Trophoblast cell (in vitro differentiated cells and primary cell): ENCODE data around the gene HLA-DRB1.
"Not testable (repeated sequence)": the region's sequence is repeated elsewhere in the genome, so short reads cannot be mapped to it uniquely, and the experiment has no call there.

Experiments used
- DNase-seq, 2 donors: peaks; one replicate each; pipeline ENCODE4 v3.0.0-alpha.2; 2016
- H2AFZ ChIP-seq: 2 replicates; pipeline ENCODE4 v1.6.1; 2013; ENCODE audit warnings: low read length, moderate library complexity, mild to moderate bottlenecking; ENCODE audit not compliant: insufficient read depth, poor library complexity
- H2AK5ac ChIP-seq: 2 replicates; pipeline ENCODE4 v1.6.1; 2013; ENCODE audit warnings: mild to moderate bottlenecking, low read length
- H2BK120ac ChIP-seq: 2 replicates; pipeline ENCODE4 v1.6.1; 2013; ENCODE audit warnings: low read length, mild to moderate bottlenecking, moderate library complexity; ENCODE audit not compliant: insufficient read depth, poor library complexity
- H2BK12ac ChIP-seq: 2 replicates; pipeline ENCODE4 v1.6.1; 2013; ENCODE audit warnings: mild to moderate bottlenecking, low read length, moderate library complexity
- H2BK5ac ChIP-seq: 2 replicates; pipeline ENCODE4 v1.6.1; 2013; ENCODE audit warnings: low read length, low read depth, moderate library complexity, mild to moderate bottlenecking; ENCODE audit not compliant: poor library complexity
- H3K14ac ChIP-seq: 2 replicates; pipeline ENCODE4 v1.6.1; 2013; ENCODE audit warnings: mild to moderate bottlenecking, low read length
- H3K18ac ChIP-seq: 2 replicates; pipeline ENCODE4 v1.6.1; 2013; ENCODE audit warnings: mild to moderate bottlenecking, low read length
- H3K23ac ChIP-seq: 2 replicates; pipeline ENCODE4 v1.6.1; 2013; ENCODE audit warnings: low read length
- H3K27ac ChIP-seq: 2 replicates; pipeline ENCODE4 v1.5.1; 2013; ENCODE audit warnings: low read depth, mild to moderate bottlenecking, inconsistent platforms, low read length, moderate library complexity
- H3K27me3 ChIP-seq: 2 replicates; pipeline ENCODE4 v1.6.1; 2013; ENCODE audit warnings: inconsistent platforms, mild to moderate bottlenecking, low read length, moderate library complexity; ENCODE audit not compliant: insufficient read depth
- H3K36me3 ChIP-seq, 2 experiments: 1 replicate in 1 of 2; 2 replicates in 1 of 2; pipeline ENCODE4 v1.6.1; 2013; ENCODE audit warnings: low read length in 2 of 2, mild to moderate bottlenecking in 2 of 2, moderate library complexity in 1 of 2; ENCODE audit not compliant: insufficient read depth in 2 of 2, control insufficient read depth in 1 of 2
- H3K4ac ChIP-seq: 2 replicates; pipeline ENCODE4 v1.6.1; 2013; ENCODE audit warnings: low read depth, mild to moderate bottlenecking, low read length, moderate library complexity
- H3K4me1 ChIP-seq, 2 experiments: 1 replicate in 1 of 2; 2 replicates in 1 of 2; pipeline ENCODE4 v1.6.1; 2013; ENCODE audit warnings: low read length in 2 of 2, mild to moderate bottlenecking in 2 of 2, moderate library complexity in 1 of 2; ENCODE audit not compliant: insufficient read depth in 2 of 2, control insufficient read depth in 1 of 2
- H3K4me2 ChIP-seq: 2 replicates; pipeline ENCODE4 v1.6.1; 2013; ENCODE audit warnings: inconsistent platforms, mild to moderate bottlenecking, low read length, moderate library complexity
- H3K4me3 ChIP-seq: 2 replicates; pipeline ENCODE4 v1.5.1; 2013; ENCODE audit warnings: mild to moderate bottlenecking, low read depth, low read length, inconsistent platforms
- H3K79me1 ChIP-seq: one replicate; pipeline ENCODE4 v1.6.1; 2013; ENCODE audit warnings: low read length
- H3K79me2 ChIP-seq: 2 replicates; pipeline ENCODE4 v1.6.1; 2013; ENCODE audit warnings: low read length, mild to moderate bottlenecking; ENCODE audit not compliant: control insufficient read depth, insufficient read depth, poor library complexity
- H3K9ac ChIP-seq: 2 replicates; pipeline ENCODE4 v1.6.1; 2013; ENCODE audit warnings: mild to moderate bottlenecking, low read length
- H3K9me3 ChIP-seq: 2 replicates; pipeline ENCODE4 v1.6.1; 2013; ENCODE audit warnings: low read depth, mild to moderate bottlenecking, control low read depth, inconsistent platforms, low read length; ENCODE audit not compliant: insufficient read depth
- H4K12ac ChIP-seq: 2 replicates; pipeline ENCODE4 v1.6.1; 2013; ENCODE audit warnings: low read depth, mild to moderate bottlenecking, low read length, moderate library complexity
- H4K8ac ChIP-seq: 2 replicates; pipeline ENCODE4 v1.6.1; 2013; ENCODE audit warnings: low read depth, mild to moderate bottlenecking, low read length, moderate library complexity
- H4K91ac ChIP-seq: one replicate; pipeline ENCODE4 v1.6.1; 2013; ENCODE audit warnings: low read depth, mild to moderate bottlenecking, low read length, moderate library complexity
- WGBS: extraction: QIAGEN DNeasy Blood & Tissue Kit; methylation state at CpG from one replicate; pipeline ENCODE4 v1.1.7; 2013; ENCODE audit warnings: missing lambda C conversion rate; ENCODE audit not compliant: insufficient read length, insufficient coverage; ENCODE audit errors: extremely low coverage; 5-methylcytosine and 5-hydroxymethylcytosine counted together

HLA-DRB1 gene

DNA sequence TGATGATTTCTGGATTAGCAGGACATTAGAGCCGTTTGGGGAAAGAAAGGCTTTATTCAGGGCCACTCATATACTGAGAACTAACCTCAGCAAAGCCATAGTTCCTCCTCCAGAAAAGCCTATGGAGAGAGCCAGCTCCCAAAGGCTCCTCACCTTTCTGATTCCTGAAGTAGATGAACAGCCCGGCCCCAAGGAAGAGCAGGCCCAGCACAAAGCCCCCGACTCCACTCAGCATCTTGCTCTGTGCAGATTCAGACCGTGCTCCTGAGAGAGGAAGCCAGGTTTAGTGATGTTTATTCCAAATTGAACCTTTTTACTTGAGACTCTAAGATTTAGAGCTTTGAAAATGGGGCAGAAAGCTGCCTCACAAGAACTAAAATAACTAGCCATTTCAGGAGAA is 9.1 kb downstream of the HLA-DRB1 start:
- H3K27ac ChIP-seq, result no peak overlapping the region

DNA sequence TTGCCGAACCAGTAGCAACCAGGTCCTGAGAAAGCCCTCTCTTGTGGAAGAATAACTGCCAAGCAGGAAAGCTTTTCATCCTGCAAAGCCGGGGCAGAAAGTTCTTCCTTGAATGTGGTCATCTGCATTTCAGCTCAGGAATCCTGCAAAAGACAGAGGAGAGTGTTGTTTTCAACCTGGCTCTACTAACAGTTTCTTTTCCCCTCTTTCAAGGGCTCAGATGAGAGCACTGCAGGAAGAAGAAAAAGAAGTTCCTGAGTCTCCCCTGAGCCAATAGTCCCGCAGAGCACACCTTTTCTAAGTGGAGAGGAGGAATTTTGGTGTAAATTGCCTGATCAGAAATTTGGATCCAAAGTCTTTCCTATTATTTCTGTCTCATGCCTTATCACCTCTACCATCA is 10.7 kb downstream of the HLA-DRB1 start:
- no CpG with 5 or more reads among the region's 3 CpGs for WGBS
- H3K27ac ChIP-seq, result no peak overlapping the region
- H3K36me3 ChIP-seq, result no peaks in the 10 kb centered on the region
- no peak overlapping the region for H2BK120ac ChIP-seq
- H3K23ac ChIP-seq, result no peak overlapping the region
- H3K4me3 ChIP-seq, result no peak overlapping the region
- H3K14ac ChIP-seq, result no peak overlapping the region
- H2BK12ac ChIP-seq, result no peak overlapping the region
- no peak overlapping the region for H2BK5ac ChIP-seq
- no peak overlapping the region for H4K12ac ChIP-seq
- no peak overlapping the region for H2AFZ ChIP-seq
- no peak for DNase-seq
- no peak overlapping the region for H3K4ac ChIP-seq
- no peak overlapping the region for H4K8ac ChIP-seq
- no peaks in the 10 kb centered on the region for H3K9me3 ChIP-seq
- H3K4me1 ChIP-seq, result no peaks in the 10 kb centered on the region
- H3K4me2 ChIP-seq, result no peak overlapping the region
- H3K79me2 ChIP-seq, result no peaks in the 10 kb centered on the region
- no peak overlapping the region for H2AK5ac ChIP-seq
- H3K79me1 ChIP-seq, result no peaks in the 10 kb centered on the region
- no peak overlapping the region for H4K91ac ChIP-seq
- H3K9ac ChIP-seq, result no peak overlapping the region
- H3K27me3 ChIP-seq, result no peaks in the 10 kb centered on the region
- no peak overlapping the region for H3K18ac ChIP-seq

More for the DNA sequence above, 9.1 kb downstream of the HLA-DRB1 start:
- Histone ChIP-seq H3K36me3 (no peaks in the 10 kb centered on the region), H2AFZ (no peak overlapping the region), H3K9me3 (no peaks in the 10 kb centered on the region), H3K4me1 (peaks cover 0 to 1% of the 10 kb centered on the region in 2 experiments), H2BK120ac (no peak overlapping the region), H4K12ac (no peak overlapping the region), H3K23ac (no peak overlapping the region), H4K8ac (no peak overlapping the region), H3K27me3 (no peaks in the 10 kb centered on the region), H2AK5ac (no peak overlapping the region), H2BK12ac (no peak overlapping the region), H2BK5ac (no peak overlapping the region), H3K79me2 (no peaks in the 10 kb centered on the region), H3K18ac (no peak overlapping the region), H4K91ac (no peak overlapping the region), H3K79me1 (no peaks in the 10 kb centered on the region), H3K4me2 (no peak overlapping the region), H3K14ac (no peak overlapping the region), H3K4ac (no peak overlapping the region), H3K4me3 (no peak overlapping the region), H3K9ac (no peak overlapping the region)
- no CpG with 5 or more reads among the region's 4 CpGs for WGBS
- DNase-seq, result no peak

DNA sequence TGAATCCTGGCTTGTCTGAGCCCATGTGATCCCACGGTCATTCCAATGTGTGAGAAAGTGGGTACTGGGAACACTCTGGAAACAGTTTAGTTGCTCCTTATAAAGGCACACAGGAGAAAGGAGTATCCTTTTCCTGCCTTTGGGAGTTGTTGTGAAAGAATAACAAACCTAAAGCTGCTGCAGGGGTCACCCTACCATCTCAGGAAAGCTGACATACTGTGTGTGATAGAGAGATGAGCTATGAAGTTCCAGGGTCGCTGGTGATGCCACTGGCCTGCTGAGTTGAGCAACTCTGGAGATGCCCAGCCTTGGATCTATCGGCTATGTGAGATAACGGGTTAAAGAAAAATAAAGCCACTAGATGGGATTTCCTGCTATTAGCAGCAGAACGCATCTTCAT is 12.2 kb downstream of the HLA-DRB1 start:
- H3K79me2 ChIP-seq, H2AK5ac ChIP-seq, H3K14ac ChIP-seq, H4K91ac ChIP-seq, DNase-seq, H4K12ac ChIP-seq, H4K8ac ChIP-seq, H3K27me3 ChIP-seq, H3K18ac ChIP-seq, H3K9ac ChIP-seq, H3K4ac ChIP-seq, H3K27ac ChIP-seq, H3K4me2 ChIP-seq, H2BK12ac ChIP-seq, H2BK5ac ChIP-seq, H2AFZ ChIP-seq, H3K23ac ChIP-seq, H3K36me3 ChIP-seq, H3K79me1 ChIP-seq, H3K4me3 ChIP-seq, H3K9me3 ChIP-seq, H2BK120ac ChIP-seq, H3K4me1 ChIP-seq: not testable (repeated sequence)
- WGBS, result no CpG with 5 or more reads among the region's 5 CpGs

DNA sequence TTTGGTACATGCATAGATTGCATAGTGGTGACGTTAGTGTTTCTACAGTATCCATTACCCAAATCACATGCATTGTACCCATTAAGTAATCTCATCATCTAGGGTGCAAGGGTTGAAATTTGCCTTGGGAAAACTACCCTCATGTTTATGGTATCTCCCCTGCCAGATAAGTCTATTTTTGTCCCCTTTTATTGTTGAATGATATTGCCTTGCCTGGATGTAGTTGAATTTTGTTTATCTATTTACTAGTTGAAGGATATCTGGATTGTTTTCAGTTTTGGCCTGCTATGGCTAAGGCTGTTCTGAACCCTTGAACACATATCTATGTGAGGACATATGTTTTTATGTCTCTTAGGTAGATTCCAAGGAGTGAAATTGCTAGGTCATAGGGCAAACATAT is 13.4 kb downstream of the HLA-DRB1 start:
- no peaks in the 10 kb centered on the region for H3K36me3 ChIP-seq
- no peaks in the 10 kb centered on the region for H3K79me1 ChIP-seq
- H3K4me2 ChIP-seq, result no peak overlapping the region
- no CpG with 5 or more reads among the region's 1 CpG for WGBS
- no peak overlapping the region for H2BK12ac ChIP-seq
- no peaks in the 10 kb centered on the region for H3K27me3 ChIP-seq
- H3K4ac ChIP-seq, result no peak overlapping the region
- H3K18ac ChIP-seq, result no peak overlapping the region
- H4K8ac ChIP-seq, result no peak overlapping the region
- no peak for DNase-seq
- no peak overlapping the region for H3K27ac ChIP-seq
- no peak overlapping the region for H4K91ac ChIP-seq
- no peaks in the 10 kb centered on the region for H3K79me2 ChIP-seq
- no peaks in the 10 kb centered on the region for H3K4me1 ChIP-seq
- no peak overlapping the region for H2BK120ac ChIP-seq
- H3K9me3 ChIP-seq, result no peaks in the 10 kb centered on the region
- no peak overlapping the region for H3K23ac ChIP-seq
- H2BK5ac ChIP-seq, result no peak overlapping the region
- no peak overlapping the region for H3K9ac ChIP-seq
- no peak overlapping the region for H3K14ac ChIP-seq
- H4K12ac ChIP-seq, result no peak overlapping the region
- no peak overlapping the region for H2AFZ ChIP-seq
- no peak overlapping the region for H3K4me3 ChIP-seq
- H2AK5ac ChIP-seq, result no peak overlapping the region
